Measurements from ENCODE around the gene RERE. TPM values are rescaled to one million over a fixed set of nuclear protein-coding genes. Genes with fewer than 3 reads are reported as not detected.

Gene RERE
- total RNA-seq, 1 experiment from 2014 or later, result 40.6 TPM

DNA sequence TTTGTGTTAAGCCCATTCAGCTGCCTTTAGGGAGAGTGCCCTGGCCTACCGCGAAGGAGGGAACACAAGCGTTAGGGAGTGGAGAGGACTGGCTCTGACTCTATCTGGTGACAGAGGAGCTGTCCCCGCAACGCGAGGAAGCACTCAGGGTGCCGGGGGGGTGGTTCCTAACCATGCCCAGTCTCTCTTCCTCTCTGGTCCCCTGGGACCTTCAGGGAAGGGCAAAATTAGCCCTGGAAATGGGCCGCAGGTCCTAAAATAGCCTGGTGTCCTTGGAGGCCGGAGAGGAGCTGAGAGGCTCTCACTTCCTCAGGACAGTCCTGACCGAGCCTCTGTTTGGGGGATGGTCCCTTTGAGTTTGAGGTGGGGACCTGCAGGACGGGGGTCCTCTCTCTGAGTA is 493.7 kb downstream of the RERE start:
- no peak overlapping the region for H3K4me2 ChIP-seq (ENCODE audit: low read length)
- H3K9me3 ChIP-seq (ENCODE audit: control insufficient read depth in 1 of 2, insufficient read depth in 1 of 2, low read depth in 1 of 2, low read length in 2 of 2), result no peaks in the 10 kb centered on the region
- H3K4me3 ChIP-seq (replicated peaks in 1 of 2; ENCODE audit: low read depth in 1 of 2, low read length in 2 of 2), result no peak overlapping the region
- H3K27me3 ChIP-seq (ENCODE audit: insufficient read depth, low read length), result no peaks in the 10 kb centered on the region
- no peak overlapping the region for H3K9ac ChIP-seq (ENCODE audit: low read length)
- H4K20me1 ChIP-seq (ENCODE audit: insufficient read depth), result no peaks in the 10 kb centered on the region
- H3K36me3 ChIP-seq (ENCODE audit: control insufficient read depth in 1 of 2, insufficient read depth in 2 of 2, low read length in 2 of 2), result peaks cover 7 to 9% of the 10 kb centered on the region in 2 experiments
- TF ChIP-seq ZNF274 (IDR thresholded peaks at IDR 0.05; ENCODE audit: low read depth, low read length), result no peak
- TF ChIP-seq SIN3A (IDR thresholded peaks at IDR 0.05; ENCODE audit: low read depth), result no peak
- TF ChIP-seq CTCF (IDR thresholded peaks at IDR 0.05 in 2 of 3, conservative IDR thresholded peaks at IDR 0.05 in 1 of 3; ENCODE audit: borderline replicate concordance in 1 of 3, insufficient read depth in 1 of 3, low read depth in 2 of 3, low read length in 2 of 3), result no peak
- TF ChIP-seq POLR2AphosphoS5 (IDR thresholded peaks at IDR 0.05; ENCODE audit: low read depth, low read length), result no peak
- TF ChIP-seq ATF3 (IDR thresholded peaks at IDR 0.05), result no peak
- TF ChIP-seq, protein P1, sequence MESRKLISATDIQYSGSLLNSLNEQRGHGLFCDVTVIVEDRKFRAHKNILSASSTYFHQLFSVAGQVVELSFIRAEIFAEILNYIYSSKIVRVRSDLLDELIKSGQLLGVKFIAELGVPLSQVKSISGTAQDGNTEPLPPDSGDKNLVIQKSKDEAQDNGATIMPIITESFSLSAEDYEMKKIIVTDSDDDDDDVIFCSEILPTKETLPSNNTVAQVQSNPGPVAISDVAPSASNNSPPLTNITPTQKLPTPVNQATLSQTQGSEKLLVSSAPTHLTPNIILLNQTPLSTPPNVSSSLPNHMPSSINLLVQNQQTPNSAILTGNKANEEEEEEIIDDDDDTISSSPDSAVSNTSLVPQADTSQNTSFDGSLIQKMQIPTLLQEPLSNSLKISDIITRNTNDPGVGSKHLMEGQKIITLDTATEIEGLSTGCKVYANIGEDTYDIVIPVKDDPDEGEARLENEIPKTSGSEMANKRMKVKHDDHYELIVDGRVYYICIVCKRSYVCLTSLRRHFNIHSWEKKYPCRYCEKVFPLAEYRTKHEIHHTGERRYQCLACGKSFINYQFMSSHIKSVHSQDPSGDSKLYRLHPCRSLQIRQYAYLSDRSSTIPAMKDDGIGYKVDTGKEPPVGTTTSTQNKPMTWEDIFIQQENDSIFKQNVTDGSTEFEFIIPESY (IDR thresholded peaks at IDR 0.05; ENCODE audit: extremely low read depth, insufficient replicate concordance, low read length), result no peak
- TF ChIP-seq CEBPB (IDR thresholded peaks at IDR 0.05; ENCODE audit: low read depth), result no peak
- TF ChIP-seq MAX (IDR thresholded peaks at IDR 0.05), result no peak
- no peak for TF ChIP-seq ZFX (IDR thresholded peaks at IDR 0.05)
- no peak for TF ChIP-seq RAD21 (IDR thresholded peaks at IDR 0.05; ENCODE audit: low read depth)
- TF ChIP-seq REST (IDR thresholded peaks at IDR 0.05; ENCODE audit: low read depth), result no peak
- no peak for TF ChIP-seq ELF1 (IDR thresholded peaks at IDR 0.05; ENCODE audit: borderline replicate concordance, low read depth)
- no peaks in the 10 kb centered on the region; the same call in 1 of the 2 replicates for H3K9me2 ChIP-seq (ENCODE audit: insufficient read depth)
- CTCF ChIA-PET, result no interaction called here
- intact Hi-C loops (cut with micrococcal nuclease), result no loop called here
- POLR2A ChIA-PET, result no interaction called here
- no TSS peak for BruUV-seq (replicated peaks)
- no peak overlapping the region for H3K27ac ChIP-seq (ENCODE audit: low read depth, low read length)
- DNase-seq (ENCODE audit: low read depth, low spot score), result no peak
- H3K79me2 ChIP-seq (ENCODE audit: insufficient read depth, low read length), result 0 out of 2 replicates have a peak, but pooled peaks cover 2% of the 10 kb centered on the region
- ATAC-seq, result no peak
- no peak overlapping the region for H2AFZ ChIP-seq (ENCODE audit: low read depth, low read length, poor library complexity, severe bottlenecking)
- peaks cover under 1 to 2% of the 10 kb centered on the region in 2 experiments; a peak in 2 of 4 replicates for H3K4me1 ChIP-seq (ENCODE audit: control insufficient read depth in 1 of 2, insufficient read depth in 2 of 2, low read length in 2 of 2)
- RAD21 ChIA-PET (ENCODE audit: low non-redundant PET in 1 of 2, low total read pairs in 2 of 2, uncharacterized antibody in 2 of 2, unreplicated experiment in 2 of 2), result no interaction called here
